BLaER1 treated with 17β-estradiol and CSF1 and Interleukin-3, amounts not matched to agents 10 nM and 100 nM (cell line): ENCODE results near the gene GRM8.
"Not testable (repeated sequence)": the region's sequence is repeated elsewhere in the genome, so short reads cannot be mapped to it uniquely, and the experiment has no call there.

Experiments used
- H3K27ac ChIP-seq, 11 experiments: shearing (Covaris generic); formaldehyde crosslinking; 2 replicates each; pipeline ENCODE4 v1.8.1; 2022
- H3K27me3 ChIP-seq, 11 experiments: shearing (Covaris generic); formaldehyde crosslinking; 2 replicates each; pipeline ENCODE4 v1.8.1; 2022
- H3K36me3 ChIP-seq, 11 experiments: shearing (Covaris generic); formaldehyde crosslinking; 2 replicates each; pipeline ENCODE4 v1.8.1; 2022
- H3K4me1 ChIP-seq, 10 experiments: shearing (Covaris generic); formaldehyde crosslinking; 2 replicates each; pipeline ENCODE4 v1.8.1; 2022
- H3K4me2 ChIP-seq, 11 experiments: shearing (Covaris generic); formaldehyde crosslinking; 2 replicates each; pipeline ENCODE4 v1.8.1; 2022
- H3K4me3 ChIP-seq, 10 experiments: shearing (Covaris generic); formaldehyde crosslinking; 2 replicates each; pipeline ENCODE4 v1.8.1; 2022
- H3K9ac ChIP-seq, 11 experiments: shearing (Covaris generic); formaldehyde crosslinking; 2 replicates each; pipeline ENCODE4 v1.8.1; 2022
- H3K9me3 ChIP-seq, 11 experiments: shearing (Covaris generic); formaldehyde crosslinking; replicated peaks in 1 of 11; 2 replicates each; pipeline ENCODE4 v1.8.1; 2022
- H4K20me1 ChIP-seq, 11 experiments: shearing (Covaris generic); formaldehyde crosslinking; 2 replicates each; pipeline ENCODE4 v1.8.1; 2022
- Cebpa-rat ChIP-seq, 11 experiments: shearing (Covaris generic); IDR thresholded peaks; 2 replicates each; pipeline ENCODE4 v1.8.1; 2022

GRM8 gene

GRCh38 chr7:126881908-126882307 is 370.8 kb downstream of the GRM8 start:
- not testable (repeated sequence) for H4K20me1 ChIP-seq, H3K9me3 ChIP-seq, H3K27ac ChIP-seq, H3K9ac ChIP-seq, H3K27me3 ChIP-seq, H3K4me2 ChIP-seq, H3K4me3 ChIP-seq, H3K4me1 ChIP-seq, H3K36me3 ChIP-seq

GRCh38 chr7:126881315-126881714 is 371.4 kb downstream of the GRM8 start:
- H3K9ac ChIP-seq, result no peak overlapping the region
- no peaks in the 10 kb centered on the region for H3K36me3 ChIP-seq
- no peak overlapping the region for H3K27ac ChIP-seq
- no peak overlapping the region for H3K4me2 ChIP-seq
- H4K20me1 ChIP-seq, result no peaks in the 10 kb centered on the region
- no peaks in the 10 kb centered on the region for H3K27me3 ChIP-seq
- no peaks in the 10 kb centered on the region for H3K4me1 ChIP-seq
- TF ChIP-seq Cebpa-rat (IDR thresholded peaks at IDR 0.05), result no peak
- H3K4me3 ChIP-seq, result no peak overlapping the region
- H3K9me3 ChIP-seq, result no peaks in the 10 kb centered on the region

GRCh38 chr7:126876536-126876935 is 376.2 kb downstream of the GRM8 start:
- not testable (repeated sequence) for H3K27ac ChIP-seq, H3K4me3 ChIP-seq, H3K36me3 ChIP-seq, H3K9me3 ChIP-seq, H4K20me1 ChIP-seq, H3K4me1 ChIP-seq, H3K4me2 ChIP-seq, H3K9ac ChIP-seq, H3K27me3 ChIP-seq

DNA sequence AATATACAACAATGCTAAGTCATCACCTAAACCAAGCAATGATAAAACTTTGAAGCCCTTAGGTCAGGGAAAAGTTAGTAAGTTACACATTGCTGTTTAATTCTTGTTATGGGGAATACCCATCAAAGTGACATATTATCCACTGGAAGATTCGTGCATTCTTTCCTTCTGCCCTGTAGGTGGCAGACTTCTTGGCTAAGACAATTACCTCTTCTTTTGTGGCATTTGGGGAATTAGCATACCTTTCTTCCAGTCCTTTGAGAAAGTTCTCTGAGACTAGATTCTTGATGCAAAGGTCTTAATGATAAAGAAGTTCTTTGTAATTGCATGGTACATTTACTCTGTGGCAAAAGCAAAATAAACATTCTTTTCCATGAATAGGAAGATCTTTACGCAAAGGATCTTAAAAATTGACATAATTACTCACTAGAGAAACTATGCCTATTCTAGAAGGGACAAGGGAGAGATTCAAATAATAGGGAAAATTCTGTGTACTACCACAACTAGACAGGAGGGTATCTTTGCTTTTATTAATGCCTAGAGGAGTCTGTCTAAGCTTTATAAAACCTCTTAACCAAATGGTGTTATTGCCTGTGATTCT is 395.9 kb downstream of the GRM8 start:
- H3K9ac ChIP-seq, result no peak overlapping the region
- H3K9me3 ChIP-seq, result no peaks in the 10 kb centered on the region
- no peaks in the 10 kb centered on the region for H3K36me3 ChIP-seq
- H3K27ac ChIP-seq, result no peak overlapping the region
- no peaks in the 10 kb centered on the region for H3K27me3 ChIP-seq
- H4K20me1 ChIP-seq, result no peaks in the 10 kb centered on the region
- H3K4me3 ChIP-seq, result no peak overlapping the region
- no peak overlapping the region for H3K4me2 ChIP-seq
- no peak for TF ChIP-seq Cebpa-rat (IDR thresholded peaks at IDR 0.05)
- H3K4me1 ChIP-seq, result no peaks in the 10 kb centered on the region

DNA sequence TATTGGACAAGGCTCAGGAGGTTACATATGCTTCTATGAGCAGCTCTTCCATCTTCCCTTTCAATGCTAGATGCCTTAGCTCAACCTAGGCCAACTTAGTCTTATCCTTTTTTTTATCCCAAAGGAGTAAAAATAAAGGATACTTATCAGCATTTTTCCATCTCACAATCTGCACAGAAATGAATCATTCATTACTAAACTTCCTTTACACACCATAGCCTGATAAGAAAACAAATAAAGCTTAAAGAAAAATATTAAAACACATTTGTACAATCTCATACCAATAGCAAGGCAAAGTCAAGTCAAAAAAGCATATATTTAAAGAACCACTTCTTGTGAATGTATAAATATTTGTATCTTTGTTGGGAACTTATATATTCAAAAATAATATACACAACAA is 407.4 kb downstream of the GRM8 start:
- Histone ChIP-seq H3K9me3 (no peaks in the 10 kb centered on the region), H3K27me3 (no peaks in the 10 kb centered on the region), H3K36me3 (no peaks in the 10 kb centered on the region), H3K4me1 (no peaks in the 10 kb centered on the region), H4K20me1 (no peaks in the 10 kb centered on the region), H3K4me2 (no peak overlapping the region), H3K9ac (no peak overlapping the region), H3K27ac (no peak overlapping the region), H3K4me3 (no peak overlapping the region)
- TF ChIP-seq Cebpa-rat (IDR thresholded peaks at IDR 0.05), result no peak

DNA sequence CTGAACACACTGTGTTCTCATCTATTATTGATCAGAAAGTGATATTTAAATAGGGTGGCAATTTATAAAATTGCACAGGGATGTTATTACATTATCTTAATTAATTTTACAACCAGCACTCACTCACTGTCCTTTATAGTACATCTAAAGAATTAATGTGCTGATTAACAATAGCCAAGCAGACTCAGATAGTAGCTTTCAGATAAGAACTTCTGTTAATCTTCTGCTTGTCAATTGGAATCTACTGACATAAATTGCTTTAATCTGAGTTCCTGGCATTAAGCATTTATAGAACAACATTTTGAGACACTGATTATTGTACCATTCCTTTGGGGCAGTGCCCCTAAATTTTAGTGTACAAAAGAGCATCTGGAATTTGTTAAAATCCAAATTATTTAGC is 408.9 kb downstream of the GRM8 start:
- H3K27me3 ChIP-seq, result no peaks in the 10 kb centered on the region
- no peaks in the 10 kb centered on the region for H4K20me1 ChIP-seq
- no peaks in the 10 kb centered on the region for H3K36me3 ChIP-seq
- no peak overlapping the region for H3K4me2 ChIP-seq
- no peak overlapping the region for H3K4me3 ChIP-seq
- H3K27ac ChIP-seq, result no peak overlapping the region
- no peaks in the 10 kb centered on the region for H3K4me1 ChIP-seq
- no peak for TF ChIP-seq Cebpa-rat (IDR thresholded peaks at IDR 0.05)
- no peak overlapping the region for H3K9ac ChIP-seq
- H3K9me3 ChIP-seq, result no peaks in the 10 kb centered on the region

DNA sequence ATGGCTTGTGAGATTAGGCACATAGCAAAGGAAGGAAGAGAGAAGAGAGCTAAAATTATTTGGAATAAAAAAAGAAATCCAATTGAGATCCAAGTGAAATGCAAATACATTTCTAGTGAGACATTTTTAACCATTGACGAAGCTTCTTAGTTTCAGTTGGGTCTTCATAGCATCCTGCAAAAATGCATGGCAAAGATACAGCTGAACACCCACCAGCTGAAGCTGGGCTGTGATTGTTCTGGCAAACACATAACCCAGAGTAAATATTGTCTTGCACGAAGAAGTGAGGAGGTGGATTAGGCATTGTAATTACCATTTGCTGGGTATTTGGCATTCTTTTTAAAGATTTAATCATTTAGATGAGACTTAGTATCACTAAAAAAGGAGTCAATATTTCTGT is 409.4 kb downstream of the GRM8 start:
- Histone ChIP-seq H3K27me3 (no peaks in the 10 kb centered on the region), H3K27ac (no peak overlapping the region)

DNA sequence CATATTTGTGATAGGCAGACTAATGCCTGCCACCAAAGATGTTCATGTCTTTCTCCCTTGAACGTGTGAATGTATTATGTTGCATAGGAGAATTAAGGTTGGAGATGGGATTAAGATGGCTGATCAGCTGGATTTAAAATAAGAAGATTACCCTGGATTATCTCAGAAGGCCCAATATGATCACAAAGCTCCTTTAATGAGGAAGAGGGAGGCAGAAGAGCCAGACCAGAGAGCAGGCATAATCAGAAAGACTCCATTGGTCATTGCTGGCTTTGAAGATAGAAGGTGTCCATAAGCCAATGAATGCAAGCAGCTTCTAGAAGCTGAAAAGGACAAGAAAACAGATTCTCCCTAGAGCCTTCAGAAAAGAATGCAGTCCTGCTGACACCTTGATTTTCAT is 410.3 kb downstream of the GRM8 start:
- H3K36me3 ChIP-seq, result no peaks in the 10 kb centered on the region
- no peak overlapping the region for H3K4me3 ChIP-seq
- no peaks in the 10 kb centered on the region for H3K27me3 ChIP-seq
- H3K4me2 ChIP-seq, result no peak overlapping the region
- no peak overlapping the region for H3K9ac ChIP-seq
- TF ChIP-seq Cebpa-rat (IDR thresholded peaks at IDR 0.05), result no peak
- H3K4me1 ChIP-seq, result no peaks in the 10 kb centered on the region
- no peaks in the 10 kb centered on the region for H4K20me1 ChIP-seq
- H3K27ac ChIP-seq, result no peak overlapping the region
- no peaks in the 10 kb centered on the region for H3K9me3 ChIP-seq

More for the DNA sequence above, 409.4 kb downstream of the GRM8 start:
- Histone ChIP-seq H3K36me3 (no peaks in the 10 kb centered on the region), H3K4me3 (no peak overlapping the region), H3K4me2 (no peak overlapping the region), H3K9ac (no peak overlapping the region), H3K9me3 (no peaks in the 10 kb centered on the region), H3K4me1 (no peaks in the 10 kb centered on the region), H4K20me1 (no peaks in the 10 kb centered on the region)
- TF ChIP-seq Cebpa-rat (IDR thresholded peaks at IDR 0.05), result no peak

DNA sequence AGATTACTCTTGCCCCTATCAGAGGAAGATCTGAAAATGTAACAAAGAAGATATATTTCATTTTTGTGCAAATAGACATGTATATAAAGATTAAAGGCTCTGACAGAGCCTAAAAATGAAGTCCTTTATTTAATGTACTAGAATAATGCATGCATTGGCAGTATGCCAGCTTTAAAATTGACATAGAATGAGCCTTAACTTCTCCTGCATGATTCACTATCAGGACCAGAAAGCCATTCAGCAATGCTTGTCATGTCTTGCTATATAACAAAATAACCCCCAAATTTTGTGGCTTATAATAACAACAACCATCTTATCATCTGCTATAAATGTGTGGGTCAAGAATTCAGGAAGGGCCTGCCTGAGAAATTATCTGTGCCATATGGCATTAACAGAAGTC is 411.9 kb downstream of the GRM8 start:
- TF ChIP-seq Cebpa-rat (IDR thresholded peaks at IDR 0.05), result no peak
- Histone ChIP-seq H3K9ac (no peak overlapping the region), H3K4me3 (no peak overlapping the region), H3K4me1 (no peaks in the 10 kb centered on the region), H3K4me2 (no peak overlapping the region), H4K20me1 (no peaks in the 10 kb centered on the region), H3K27me3 (no peaks in the 10 kb centered on the region), H3K36me3 (no peaks in the 10 kb centered on the region), H3K9me3 (no peaks in the 10 kb centered on the region), H3K27ac (no peak overlapping the region)

DNA sequence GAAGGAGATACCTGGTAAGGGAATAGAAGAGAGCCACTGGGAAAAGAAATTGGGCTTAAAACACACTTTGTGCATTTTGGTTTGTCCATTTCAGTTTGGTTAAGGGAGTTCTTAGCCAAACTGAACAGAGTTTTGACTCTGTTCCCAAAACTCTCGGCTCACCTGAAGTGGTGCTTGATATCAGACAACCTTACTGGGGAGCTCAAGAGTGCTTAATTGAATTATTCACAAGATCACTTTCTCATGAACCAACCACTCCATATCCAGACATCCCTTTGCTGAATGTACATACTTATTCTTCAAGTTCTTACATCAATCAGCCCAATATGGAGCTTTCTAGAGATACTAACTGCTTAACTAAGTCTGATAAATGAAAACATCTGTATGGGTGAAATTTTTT is 413.1 kb downstream of the GRM8 start:
- H3K4me1 ChIP-seq, result no peaks in the 10 kb centered on the region
- H3K27ac ChIP-seq, result no peak overlapping the region
- H3K27me3 ChIP-seq, result no peaks in the 10 kb centered on the region
- no peaks in the 10 kb centered on the region for H3K9me3 ChIP-seq
- H3K4me3 ChIP-seq, result no peak overlapping the region
- no peak for TF ChIP-seq Cebpa-rat (IDR thresholded peaks at IDR 0.05)
- no peak overlapping the region for H3K4me2 ChIP-seq
- H4K20me1 ChIP-seq, result no peaks in the 10 kb centered on the region
- H3K9ac ChIP-seq, result no peak overlapping the region
- no peaks in the 10 kb centered on the region for H3K36me3 ChIP-seq

DNA sequence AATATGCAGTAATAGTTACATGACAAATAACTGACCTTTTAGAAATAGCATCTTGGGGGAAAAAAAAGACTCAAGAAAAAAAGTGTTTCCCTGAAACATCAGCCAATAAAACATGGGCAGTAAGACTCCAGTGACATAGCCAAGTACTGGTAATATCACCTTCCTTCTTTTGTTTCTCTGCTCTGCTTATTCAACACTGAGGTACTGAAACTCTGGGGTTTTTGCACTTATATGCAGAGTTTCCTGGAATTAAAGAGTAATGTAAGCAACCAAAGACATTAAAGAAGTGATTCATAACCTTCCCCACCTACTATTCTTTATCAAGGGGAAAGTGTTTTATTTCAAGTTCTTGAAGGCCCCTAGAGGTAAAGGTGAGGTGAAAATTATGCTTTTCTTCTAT is 414.5 kb downstream of the GRM8 start:
- Histone ChIP-seq H3K4me3 (no peak overlapping the region), H4K20me1 (no peaks in the 10 kb centered on the region), H3K9me3 (no peaks in the 10 kb centered on the region), H3K4me2 (no peak overlapping the region), H3K27ac (no peak overlapping the region), H3K36me3 (no peaks in the 10 kb centered on the region), H3K27me3 (no peaks in the 10 kb centered on the region), H3K9ac (no peak overlapping the region), H3K4me1 (no peaks in the 10 kb centered on the region)
- TF ChIP-seq Cebpa-rat (IDR thresholded peaks at IDR 0.05), result no peak

- not testable (repeated sequence) for H3K9ac ChIP-seq, H3K9me3 ChIP-seq, H3K36me3 ChIP-seq, H3K27me3 ChIP-seq, H3K4me2 ChIP-seq, H3K4me1 ChIP-seq, H3K27ac ChIP-seq, H4K20me1 ChIP-seq, H3K4me3 ChIP-seq
Observed at GRCh38 chr7:126831241-126831640, 421.5 kb downstream of the GRM8 start.
